HEK293 (cell line): ENCODE results near the gene SPOCK1.

Experiments
- CTCF ChIA-PET: fragments of 350-600 bp; formaldehyde crosslinking; extraction: SDS; loops from one replicate; lab custom pipeline; 2021; ENCODE audit warnings: antibody characterized with exemption; lab: Yijun Ruan, JAX
- POLR2A ChIA-PET: fragments of 300-600 bp; formaldehyde crosslinking; extraction: SDS; loops from one replicate; lab custom pipeline; 2020; ENCODE audit warnings: antibody characterized with exemption, inconsistent platforms; lab: Yijun Ruan, JAX
- H3K27ac ChIP-seq: fragments of 200-500 bp; sonication (Bioruptor generic); 2 replicates; pipeline ENCODE4 v1.5.1; 2014; ENCODE audit warnings: low read depth, low read length, control low read depth, inconsistent platforms; ENCODE audit errors: extremely low read depth
- H3K36me3 ChIP-seq, 2 experiments: fragments of 200-500 bp in 1 of 2; sonication (Bioruptor generic) in 1 of 2; 1 replicate in 1 of 2; 2 replicates in 1 of 2; pipeline ENCODE4 v1.5.1; 2014 to 2017; ENCODE audit warnings: inconsistent platforms in 2 of 2, low read length in 2 of 2; ENCODE audit not compliant: control insufficient read depth in 2 of 2, insufficient read depth in 1 of 2
- H3K4me1 ChIP-seq: fragments of 200-500 bp; sonication (Bioruptor generic); 2 replicates; pipeline ENCODE4 v1.5.1; 2014; ENCODE audit warnings: mild to moderate bottlenecking, low read length, inconsistent platforms; ENCODE audit not compliant: control insufficient read depth, insufficient read depth
- H3K4me3 ChIP-seq: 2 replicates; pipeline ENCODE4 v1.5.1; 2011; ENCODE audit warnings: low read depth, mild to moderate bottlenecking, control low read depth, low read length, moderate library complexity
- H3K9me3 ChIP-seq: fragments of 200-500 bp; sonication (Bioruptor generic); 2 replicates; pipeline ENCODE4 v1.5.1; 2014; ENCODE audit warnings: low read depth, low read length, inconsistent platforms; ENCODE audit not compliant: control insufficient read depth, insufficient read depth
- BCL11A ChIP-seq: fragments of 450-650 bp; formaldehyde crosslinking; IDR thresholded peaks from 2 replicates; pipeline ENCODE4 v1.5.1; 2016; ENCODE audit warnings: low read depth, missing biosample characterization, missing genetic modification characterization
- INSM2 ChIP-seq: fragments of 450-650 bp; formaldehyde crosslinking; IDR thresholded peaks from 2 replicates; pipeline ENCODE4 v1.5.1; 2016; ENCODE audit warnings: missing biosample characterization, missing genetic modification characterization
- KLF17 ChIP-seq: fragments of 450-650 bp; formaldehyde crosslinking; IDR thresholded peaks from 2 replicates; pipeline ENCODE4 v1.5.1; 2016; ENCODE audit warnings: missing biosample characterization, missing genetic modification characterization
- SETDB1 ChIP-seq: IDR thresholded peaks from one replicate; pipeline ENCODE4 v1.6.1; 2017; ENCODE audit warnings: mild to moderate bottlenecking, low read length, moderate library complexity, mixed read lengths; ENCODE audit not compliant: insufficient read length
- ZBTB10 ChIP-seq: fragments of 450-650 bp; formaldehyde crosslinking; IDR thresholded peaks from 2 replicates; pipeline ENCODE4 v1.5.1; 2016; ENCODE audit warnings: missing biosample characterization, missing genetic modification characterization
- ZNF169 ChIP-seq: fragments of 450-650 bp; formaldehyde crosslinking; IDR thresholded peaks from 2 replicates; pipeline ENCODE4 v1.5.1; 2016; ENCODE audit warnings: missing biosample characterization, missing genetic modification characterization
- ZNF223 ChIP-seq: fragments of 450-650 bp; formaldehyde crosslinking; IDR thresholded peaks from 2 replicates; pipeline ENCODE4 v1.5.1; 2016; ENCODE audit warnings: missing biosample characterization, missing genetic modification characterization
- ZNF24 ChIP-seq: fragments of 450-650 bp; formaldehyde crosslinking; IDR thresholded peaks from 2 replicates; pipeline ENCODE4 v1.5.1; 2016; ENCODE audit warnings: missing biosample characterization, missing genetic modification characterization
- ZNF266 ChIP-seq: fragments of 450-650 bp; formaldehyde crosslinking; IDR thresholded peaks from 2 replicates; pipeline ENCODE4 v1.5.1; 2016; ENCODE audit warnings: missing biosample characterization, missing genetic modification characterization, low read depth
- ZNF394 ChIP-seq: fragments of 450-650 bp; formaldehyde crosslinking; IDR thresholded peaks from 2 replicates; pipeline ENCODE4 v1.5.1; 2016; ENCODE audit warnings: missing biosample characterization, missing genetic modification characterization, mild to moderate bottlenecking, moderate library complexity, borderline replicate concordance
- ZNF580 ChIP-seq: fragments of 450-650 bp; formaldehyde crosslinking; IDR thresholded peaks from 2 replicates; pipeline ENCODE4 v1.5.1; 2016; ENCODE audit warnings: missing biosample characterization, missing genetic modification characterization
- ZNF600 ChIP-seq: fragments of 450-650 bp; formaldehyde crosslinking; IDR thresholded peaks from 2 replicates; pipeline ENCODE4 v1.5.1; 2016; ENCODE audit warnings: missing biosample characterization, missing genetic modification characterization
- ZNF654 ChIP-seq: fragments of 450-650 bp; formaldehyde crosslinking; IDR thresholded peaks from 2 replicates; pipeline ENCODE4 v1.5.1; 2016; ENCODE audit warnings: low read depth, missing biosample characterization, missing genetic modification characterization
- ZNF768 ChIP-seq: fragments of 450-650 bp; formaldehyde crosslinking; IDR thresholded peaks from 2 replicates; pipeline ENCODE4 v1.5.1; 2018; ENCODE audit warnings: missing biosample characterization, mild to moderate bottlenecking, missing genetic modification characterization
- ZNF785 ChIP-seq: fragments of 450-650 bp; formaldehyde crosslinking; IDR thresholded peaks from 2 replicates; pipeline ENCODE4 v1.5.1; 2016; ENCODE audit warnings: missing biosample characterization, missing genetic modification characterization
- TF ChIP-seq, protein P1 (sequence below): fragments of 450-650 bp; formaldehyde crosslinking; IDR thresholded peaks from 2 replicates; pipeline ENCODE4 v1.5.1; 2016; ENCODE audit warnings: missing biosample characterization, missing genetic modification characterization
- TF ChIP-seq, protein P2 (sequence below): fragments of 450-650 bp; formaldehyde crosslinking; IDR thresholded peaks from 2 replicates; pipeline ENCODE4 v1.5.1; 2016; ENCODE audit warnings: missing biosample characterization, missing genetic modification characterization
- TF ChIP-seq, protein P3 (sequence below): fragments of 450-650 bp; formaldehyde crosslinking; IDR thresholded peaks from 2 replicates; pipeline ENCODE4 v1.5.1; 2016; ENCODE audit warnings: missing biosample characterization, missing genetic modification characterization

The SPOCK1 gene

DNA sequence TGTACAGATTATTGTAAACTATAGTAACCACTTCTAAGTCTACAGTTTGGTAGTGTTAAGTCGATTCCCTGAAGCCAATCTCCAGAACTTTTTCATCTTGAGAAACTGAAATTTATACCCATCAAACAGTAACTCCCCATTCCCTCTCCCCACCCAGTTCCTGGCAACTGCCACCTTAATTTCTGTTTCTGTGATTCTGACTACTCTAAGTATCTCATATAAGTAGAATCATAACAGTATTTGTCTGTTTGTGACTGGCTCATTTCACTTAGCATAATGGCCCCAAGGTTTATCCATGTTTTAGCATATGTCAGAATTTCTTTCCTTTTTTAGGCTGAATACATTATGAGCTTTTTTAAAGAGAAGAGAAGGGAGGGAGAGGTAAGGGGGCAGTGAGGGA is 61.4 kb downstream of the SPOCK1 start:
- ChIA-PET POLR2A (no interaction called here), CTCF (interaction anchor here (0.6 kb wide), 1 partner anchor 693 kb away, joined by 4 read pairs; no protein-coding TSS in a partner anchor)
- no peaks in the 10 kb centered on the region for H3K4me1 ChIP-seq

DNA sequence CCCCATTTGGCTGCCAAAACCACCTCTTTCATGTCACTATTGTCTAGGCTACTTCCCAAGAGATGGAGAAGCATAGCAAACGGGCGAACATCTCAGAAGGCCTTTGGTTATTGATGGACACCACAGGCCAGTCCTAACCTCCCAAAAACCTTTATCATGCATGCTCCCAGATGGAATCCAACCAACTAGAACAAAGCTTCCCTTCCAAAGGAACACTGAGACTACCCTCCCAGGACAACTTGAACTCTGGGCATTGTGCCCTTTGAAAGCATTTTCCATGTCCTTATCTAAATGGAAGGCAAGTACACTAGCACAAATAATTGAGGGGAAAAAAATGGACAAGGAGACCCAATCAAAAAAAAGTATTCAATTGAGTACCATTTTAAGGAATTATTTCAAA is 65.6 kb downstream of the SPOCK1 start:
- CTCF ChIA-PET: no interaction called here
- Histone ChIP-seq H3K27ac (no peak overlapping the region), H3K4me1 (no peaks in the 10 kb centered on the region)
- TF ChIP-seq SETDB1 (no peak), ZNF654 (no peak), BCL11A (tag by site-specific recombination) (no peak), KLF17 (tag by site-specific recombination) (no peak), ZNF266 (no peak), INSM2 (no peak), ZNF600 (tag by site-specific recombination) (no peak), ZNF24 (tag by site-specific recombination) (no peak)
- TF ChIP-seq, protein P1, sequence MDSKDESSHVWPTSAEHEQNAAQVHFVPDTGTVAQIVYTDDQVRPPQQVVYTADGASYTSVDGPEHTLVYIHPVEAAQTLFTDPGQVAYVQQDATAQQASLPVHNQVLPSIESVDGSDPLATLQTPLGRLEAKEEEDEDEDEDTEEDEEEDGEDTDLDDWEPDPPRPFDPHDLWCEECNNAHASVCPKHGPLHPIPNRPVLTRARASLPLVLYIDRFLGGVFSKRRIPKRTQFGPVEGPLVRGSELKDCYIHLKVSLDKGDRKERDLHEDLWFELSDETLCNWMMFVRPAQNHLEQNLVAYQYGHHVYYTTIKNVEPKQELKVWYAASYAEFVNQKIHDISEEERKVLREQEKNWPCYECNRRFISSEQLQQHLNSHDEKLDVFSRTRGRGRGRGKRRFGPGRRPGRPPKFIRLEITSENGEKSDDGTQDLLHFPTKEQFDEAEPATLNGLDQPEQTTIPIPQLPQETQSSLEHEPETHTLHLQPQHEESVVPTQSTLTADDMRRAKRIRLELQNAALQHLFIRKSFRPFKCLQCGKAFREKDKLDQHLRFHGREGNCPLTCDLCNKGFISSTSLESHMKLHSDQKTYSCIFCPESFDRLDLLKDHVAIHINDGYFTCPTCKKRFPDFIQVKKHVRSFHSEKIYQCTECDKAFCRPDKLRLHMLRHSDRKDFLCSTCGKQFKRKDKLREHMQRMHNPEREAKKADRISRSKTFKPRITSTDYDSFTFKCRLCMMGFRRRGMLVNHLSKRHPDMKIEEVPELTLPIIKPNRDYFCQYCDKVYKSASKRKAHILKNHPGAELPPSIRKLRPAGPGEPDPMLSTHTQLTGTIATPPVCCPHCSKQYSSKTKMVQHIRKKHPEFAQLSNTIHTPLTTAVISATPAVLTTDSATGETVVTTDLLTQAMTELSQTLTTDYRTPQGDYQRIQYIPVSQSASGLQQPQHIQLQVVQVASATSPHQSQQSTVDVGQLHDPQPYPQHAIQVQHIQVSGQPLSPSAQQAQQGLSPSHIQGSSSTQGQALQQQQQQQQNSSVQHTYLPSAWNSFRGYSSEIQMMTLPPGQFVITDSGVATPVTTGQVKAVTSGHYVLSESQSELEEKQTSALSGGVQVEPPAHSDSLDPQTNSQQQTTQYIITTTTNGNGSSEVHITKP (tag by site-specific recombination): no peak
- TF ChIP-seq, all 188 proteins: peak for 0
- Histone ChIP-seq H3K4me3 (no peak overlapping the region), H3K9me3 (no peaks in the 10 kb centered on the region), H3K36me3 (no peaks in the 10 kb centered on the region)
- POLR2A ChIA-PET: no interaction called here

More for the DNA sequence above, 61.4 kb downstream of the SPOCK1 start:
- no peak overlapping the region for H3K27ac ChIP-seq
- no peaks in the 10 kb centered on the region for H3K9me3 ChIP-seq
- TF ChIP-seq, protein P2, sequence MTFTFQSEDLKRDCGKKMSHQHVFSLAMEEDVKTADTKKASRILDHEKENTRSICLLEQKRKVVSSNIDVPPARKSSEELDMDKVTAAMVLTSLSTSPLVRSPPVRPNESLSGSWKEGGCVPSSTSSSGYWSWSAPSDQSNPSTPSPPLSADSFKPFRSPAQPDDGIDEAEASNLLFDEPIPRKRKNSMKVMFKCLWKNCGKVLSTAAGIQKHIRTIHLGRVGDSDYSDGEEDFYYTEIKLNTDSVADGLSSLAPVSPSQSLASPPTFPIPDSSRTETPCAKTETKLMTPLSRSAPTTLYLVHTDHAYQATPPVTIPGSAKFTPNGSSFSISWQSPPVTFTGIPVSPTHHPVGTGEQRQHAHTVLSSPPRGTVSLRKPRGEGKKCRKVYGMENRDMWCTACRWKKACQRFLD: no peak
- TF ChIP-seq ZBTB10 (tag by site-specific recombination): no peak
- TF ChIP-seq ZNF785 (tag by site-specific recombination): no peak
- no peak for TF ChIP-seq ZNF223 (tag by site-specific recombination)
- no peak for TF ChIP-seq ZNF768 (tag by site-specific recombination)
- no peak for TF ChIP-seq ZNF169 (tag by site-specific recombination)
- TF ChIP-seq ZNF600 (tag by site-specific recombination): no peak
- TF ChIP-seq, protein P3, sequence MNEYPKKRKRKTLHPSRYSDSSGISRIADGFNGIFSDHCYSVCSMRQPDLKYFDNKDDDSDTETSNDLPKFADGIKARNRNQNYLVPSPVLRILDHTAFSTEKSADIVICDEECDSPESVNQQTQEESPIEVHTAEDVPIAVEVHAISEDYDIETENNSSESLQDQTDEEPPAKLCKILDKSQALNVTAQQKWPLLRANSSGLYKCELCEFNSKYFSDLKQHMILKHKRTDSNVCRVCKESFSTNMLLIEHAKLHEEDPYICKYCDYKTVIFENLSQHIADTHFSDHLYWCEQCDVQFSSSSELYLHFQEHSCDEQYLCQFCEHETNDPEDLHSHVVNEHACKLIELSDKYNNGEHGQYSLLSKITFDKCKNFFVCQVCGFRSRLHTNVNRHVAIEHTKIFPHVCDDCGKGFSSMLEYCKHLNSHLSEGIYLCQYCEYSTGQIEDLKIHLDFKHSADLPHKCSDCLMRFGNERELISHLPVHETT (tag by site-specific recombination): no peak
- no peak for TF ChIP-seq ZNF394 (tag by site-specific recombination)
- TF ChIP-seq ZNF580 (tag by site-specific recombination): no peak
- no peaks in the 10 kb centered on the region for H3K36me3 ChIP-seq
- no peak overlapping the region for H3K4me3 ChIP-seq
